ENCODE measurements around the gene VSIG10L.

Gene VSIG10L

GRCh38 chr19:51317968-51318367 is 24.0 kb downstream of the VSIG10L start:
- H3K9me3 ChIP-seq (ENCODE audit: insufficient read depth, low read length, severe bottlenecking) = no peaks in the 10 kb centered on the region
- H3K36me3 ChIP-seq (ENCODE audit: insufficient read depth, low read length) = no peaks in the 10 kb centered on the region
- no peak overlapping the region for H3K4me3 ChIP-seq (ENCODE audit: low read depth in 1 of 2, low read length in 2 of 2)
- no peaks in the 10 kb centered on the region for H3K79me2 ChIP-seq (ENCODE audit: insufficient read depth, low read length)
- no peak overlapping the region for H2AFZ ChIP-seq (ENCODE audit: low read depth, low read length)
- H3K4me2 ChIP-seq (ENCODE audit: insufficient read depth, low read length) = no peak overlapping the region
- no peak for TF ChIP-seq CTCF (IDR thresholded peaks at IDR 0.05; ENCODE audit: borderline replicate concordance, extremely low read depth, low read length, poor library complexity, severe bottlenecking)
- no peak for TF ChIP-seq EZH2 (IDR thresholded peaks at IDR 0.05; ENCODE audit: borderline replicate concordance, low read depth, low read length, severe bottlenecking)
- DNase-seq (no peak), ATAC-seq (ENCODE audit: insufficient read depth, low read depth) (no peak)
- no peak overlapping the region for H3K27ac ChIP-seq (ENCODE audit: low read length)
- no peaks in the 10 kb centered on the region for H3K27me3 ChIP-seq (ENCODE audit: insufficient read depth, low read length, poor library complexity)
- peaks cover 3% of the 10 kb centered on the region; the same call in 1 of the 2 replicates for H4K20me1 ChIP-seq (ENCODE audit: insufficient read depth, low read length)
- H3K9ac ChIP-seq (ENCODE audit: low read depth, low read length) = no peak overlapping the region
- H3K4me1 ChIP-seq (ENCODE audit: insufficient read depth, low read length) = no peaks in the 10 kb centered on the region

- H3K27ac ChIP-seq (ENCODE audit: low read length) = no peak overlapping the region
- H3K9ac ChIP-seq (ENCODE audit: low read depth, low read length) = no peak overlapping the region
- TF ChIP-seq EZH2 (IDR thresholded peaks at IDR 0.05; ENCODE audit: borderline replicate concordance, low read depth, low read length, severe bottlenecking) = no peak
- TF ChIP-seq CTCF (IDR thresholded peaks at IDR 0.05; ENCODE audit: borderline replicate concordance, extremely low read depth, low read length, poor library complexity, severe bottlenecking) = no peak
- H2AFZ ChIP-seq (ENCODE audit: low read depth, low read length) = no peak overlapping the region
- H3K27me3 ChIP-seq (ENCODE audit: insufficient read depth, low read length, poor library complexity) = no peaks in the 10 kb centered on the region
- H3K9me3 ChIP-seq (ENCODE audit: insufficient read depth, low read length, severe bottlenecking) = no peaks in the 10 kb centered on the region
- H3K36me3 ChIP-seq (ENCODE audit: insufficient read depth, low read length) = no peaks in the 10 kb centered on the region
- no peak overlapping the region for H3K4me3 ChIP-seq (ENCODE audit: low read depth in 1 of 2, low read length in 2 of 2)
- ATAC-seq (ENCODE audit: insufficient read depth, low read depth) = no peak
- H3K4me2 ChIP-seq (ENCODE audit: insufficient read depth, low read length) = no peak overlapping the region
- H3K4me1 ChIP-seq (ENCODE audit: insufficient read depth, low read length) = no peaks in the 10 kb centered on the region
- no peaks in the 10 kb centered on the region for H3K79me2 ChIP-seq (ENCODE audit: insufficient read depth, low read length)
- no peak for DNase-seq
- peaks cover 3% of the 10 kb centered on the region; the same call in 1 of the 2 replicates for H4K20me1 ChIP-seq (ENCODE audit: insufficient read depth, low read length)
These were observed 24.6 kb downstream of the VSIG10L start for GRCh38 chr19:51317376-51317775.

- Histone ChIP-seq H3K27ac (ENCODE audit: low read length) (no peak overlapping the region), H3K9ac (ENCODE audit: low read depth, low read length) (no peak overlapping the region), H3K79me2 (ENCODE audit: insufficient read depth, low read length) (no peaks in the 10 kb centered on the region), H3K36me3 (ENCODE audit: insufficient read depth, low read length) (no peaks in the 10 kb centered on the region), H3K4me1 (ENCODE audit: insufficient read depth, low read length) (no peaks in the 10 kb centered on the region), H3K4me2 (ENCODE audit: insufficient read depth, low read length) (no peak overlapping the region), H3K27me3 (ENCODE audit: insufficient read depth, low read length, poor library complexity) (no peaks in the 10 kb centered on the region), H3K9me3 (ENCODE audit: insufficient read depth, low read length, severe bottlenecking) (no peaks in the 10 kb centered on the region), H4K20me1 (ENCODE audit: insufficient read depth, low read length) (peaks cover 3% of the 10 kb centered on the region; the same call in 1 of the 2 replicates), H2AFZ (ENCODE audit: low read depth, low read length) (no peak overlapping the region), H3K4me3 (ENCODE audit: low read depth in 1 of 2, low read length in 2 of 2) (no peak overlapping the region)
- TF ChIP-seq EZH2 (IDR thresholded peaks at IDR 0.05; ENCODE audit: borderline replicate concordance, low read depth, low read length, severe bottlenecking) = no peak
- TF ChIP-seq CTCF (IDR thresholded peaks at IDR 0.05; ENCODE audit: borderline replicate concordance, extremely low read depth, low read length, poor library complexity, severe bottlenecking) = no peak
- DNase-seq (no peak), ATAC-seq (ENCODE audit: insufficient read depth, low read depth) (no peak)
These were observed 25.3 kb downstream of the VSIG10L start for GRCh38 chr19:51316688-51317087.

Measured in DND-41 (cell line).